ENCODE data around the gene QPCT.

Gene QPCT

DNA sequence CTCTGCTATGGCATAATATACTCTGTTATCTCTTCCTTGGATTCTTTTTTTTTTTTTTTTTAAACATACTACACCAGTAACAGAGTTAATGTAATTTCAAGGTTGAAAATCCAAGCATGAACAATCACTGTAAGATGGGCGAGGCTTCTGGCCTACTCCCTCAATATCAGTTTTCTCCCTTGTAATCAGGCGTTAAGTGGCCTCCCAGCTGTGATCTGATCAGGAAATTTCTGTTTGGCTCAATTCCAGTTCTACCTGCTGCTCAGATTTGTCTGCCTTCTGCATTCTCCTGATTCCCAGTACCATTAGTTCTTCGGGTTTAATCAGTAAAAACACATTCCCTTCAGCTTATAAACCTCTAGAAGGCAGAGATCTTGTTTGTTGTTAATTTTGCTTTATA is 38.4 kb upstream of the QPCT start:
- TF ChIP-seq ZFX (IDR thresholded peaks at IDR 0.05): no peak
- TF ChIP-seq, protein P1, sequence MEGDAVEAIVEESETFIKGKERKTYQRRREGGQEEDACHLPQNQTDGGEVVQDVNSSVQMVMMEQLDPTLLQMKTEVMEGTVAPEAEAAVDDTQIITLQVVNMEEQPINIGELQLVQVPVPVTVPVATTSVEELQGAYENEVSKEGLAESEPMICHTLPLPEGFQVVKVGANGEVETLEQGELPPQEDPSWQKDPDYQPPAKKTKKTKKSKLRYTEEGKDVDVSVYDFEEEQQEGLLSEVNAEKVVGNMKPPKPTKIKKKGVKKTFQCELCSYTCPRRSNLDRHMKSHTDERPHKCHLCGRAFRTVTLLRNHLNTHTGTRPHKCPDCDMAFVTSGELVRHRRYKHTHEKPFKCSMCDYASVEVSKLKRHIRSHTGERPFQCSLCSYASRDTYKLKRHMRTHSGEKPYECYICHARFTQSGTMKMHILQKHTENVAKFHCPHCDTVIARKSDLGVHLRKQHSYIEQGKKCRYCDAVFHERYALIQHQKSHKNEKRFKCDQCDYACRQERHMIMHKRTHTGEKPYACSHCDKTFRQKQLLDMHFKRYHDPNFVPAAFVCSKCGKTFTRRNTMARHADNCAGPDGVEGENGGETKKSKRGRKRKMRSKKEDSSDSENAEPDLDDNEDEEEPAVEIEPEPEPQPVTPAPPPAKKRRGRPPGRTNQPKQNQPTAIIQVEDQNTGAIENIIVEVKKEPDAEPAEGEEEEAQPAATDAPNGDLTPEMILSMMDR (conservative IDR thresholded peaks at IDR 0.05): no peak
- no peak overlapping the region for H3K27ac ChIP-seq

DNA sequence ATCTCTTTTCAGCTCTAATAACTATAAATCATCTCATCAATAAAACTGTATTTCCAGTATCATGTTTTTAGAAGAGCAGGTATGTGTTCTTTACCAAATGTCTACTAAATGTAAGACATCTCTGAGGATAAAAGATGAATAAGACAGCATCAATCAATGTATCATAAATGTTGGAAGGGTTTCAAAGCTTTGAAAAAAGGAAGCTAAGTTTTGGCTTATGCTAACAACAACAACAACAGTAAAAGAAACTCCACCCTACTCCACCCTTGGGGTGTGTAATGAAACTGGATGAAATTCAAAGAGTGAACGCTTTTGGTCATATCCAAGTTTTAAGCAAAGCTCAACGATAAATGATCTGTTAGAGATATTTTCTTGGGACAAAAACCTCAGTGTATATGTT is 36.9 kb upstream of the QPCT start:
- no peak overlapping the region for H3K27ac ChIP-seq
- TF ChIP-seq ZFX (IDR thresholded peaks at IDR 0.05): no peak
- TF ChIP-seq, protein P1 (conservative IDR thresholded peaks at IDR 0.05): no peak

DNA sequence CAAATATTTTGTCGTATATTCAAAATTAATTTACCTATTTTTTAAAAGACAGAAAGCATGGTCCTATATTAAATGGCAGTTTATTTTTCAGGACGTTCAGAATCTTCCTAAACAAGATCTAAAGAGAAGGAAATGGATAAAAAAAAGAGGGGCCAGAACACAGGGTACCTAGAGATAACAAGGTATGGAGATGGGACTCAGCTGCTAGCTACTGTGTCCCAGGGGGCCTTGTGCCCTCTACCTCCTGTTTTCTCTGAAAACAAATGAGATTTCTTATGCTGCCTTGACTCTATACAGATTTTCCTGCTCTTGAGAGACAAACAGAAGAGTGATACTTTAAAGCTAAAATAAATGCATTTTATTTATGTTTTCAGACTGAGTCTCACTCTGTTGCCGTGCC is 29.1 kb upstream of the QPCT start:
- TF ChIP-seq, protein P1 (conservative IDR thresholded peaks at IDR 0.05): no peak
- TF ChIP-seq ZFX (IDR thresholded peaks at IDR 0.05): no peak
- H3K27ac ChIP-seq: no peak overlapping the region

DNA sequence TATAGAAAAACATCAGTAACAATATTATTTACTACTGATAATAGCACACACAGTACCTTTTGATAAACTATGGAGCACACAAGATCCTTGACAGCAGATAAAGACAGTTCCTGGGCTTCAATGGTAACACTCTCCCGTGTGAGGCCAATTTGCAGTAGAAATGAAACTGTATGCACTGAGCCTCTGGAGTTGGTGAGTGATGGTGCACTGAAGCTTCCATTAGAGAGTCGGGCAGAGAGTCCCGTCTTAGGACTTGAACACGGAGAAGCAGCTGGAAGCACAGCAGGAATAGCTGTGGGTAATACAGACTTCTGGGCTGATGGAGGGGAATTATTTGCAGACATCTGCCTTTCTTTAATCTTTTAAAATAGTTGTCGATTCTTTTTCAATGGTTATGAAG is 28.2 kb upstream of the QPCT start:
- TF ChIP-seq, protein P1 (conservative IDR thresholded peaks at IDR 0.05): no peak
- TF ChIP-seq ZFX (IDR thresholded peaks at IDR 0.05): no peak

DNA sequence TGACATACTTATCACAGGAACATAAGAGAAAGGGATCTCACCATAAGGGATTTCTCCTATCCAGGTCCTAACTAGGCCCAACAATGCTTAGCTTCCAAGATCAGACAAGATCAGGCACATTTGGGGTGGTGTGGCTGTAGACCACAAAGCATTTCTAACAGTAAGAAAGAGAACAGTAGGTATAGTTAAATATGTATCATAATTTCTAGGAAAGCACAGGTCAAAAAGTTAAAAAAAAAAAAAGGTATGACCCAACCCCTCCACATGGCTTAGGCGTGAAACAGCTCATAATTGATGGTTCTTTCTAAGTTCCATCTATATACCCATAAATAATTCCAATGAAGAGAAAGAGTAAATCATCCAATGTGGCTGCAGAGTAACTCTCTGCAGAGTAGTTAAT is 26.7 kb upstream of the QPCT start:
- TF ChIP-seq, protein P1 (conservative IDR thresholded peaks at IDR 0.05): no peak
- no peak for TF ChIP-seq ZFX (IDR thresholded peaks at IDR 0.05)
- no peak overlapping the region for H3K27ac ChIP-seq

More for the DNA sequence above, 28.2 kb upstream of the QPCT start:
- H3K27ac ChIP-seq: no peak overlapping the region

DNA sequence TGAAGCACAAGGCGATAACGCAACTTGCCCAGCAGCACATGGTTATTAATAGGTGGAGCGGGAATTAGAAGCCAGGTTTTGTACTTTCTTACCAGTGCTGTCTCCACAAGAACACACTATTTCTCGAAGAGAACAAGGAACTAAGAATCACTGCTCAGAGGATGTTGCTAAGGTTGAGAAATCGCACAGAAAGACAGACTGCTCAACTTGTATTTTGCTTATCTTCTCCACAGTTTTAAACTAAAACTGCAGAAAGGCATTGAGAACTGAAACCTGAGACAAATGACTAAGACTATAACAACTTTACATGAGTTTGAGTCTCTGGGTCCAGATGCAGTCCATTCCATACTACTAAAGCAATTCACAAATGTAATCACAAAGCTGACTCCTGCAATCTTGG is 26.0 kb upstream of the QPCT start:
- TF ChIP-seq ZFX (IDR thresholded peaks at IDR 0.05): no peak
- TF ChIP-seq, protein P1 (conservative IDR thresholded peaks at IDR 0.05): no peak

DNA sequence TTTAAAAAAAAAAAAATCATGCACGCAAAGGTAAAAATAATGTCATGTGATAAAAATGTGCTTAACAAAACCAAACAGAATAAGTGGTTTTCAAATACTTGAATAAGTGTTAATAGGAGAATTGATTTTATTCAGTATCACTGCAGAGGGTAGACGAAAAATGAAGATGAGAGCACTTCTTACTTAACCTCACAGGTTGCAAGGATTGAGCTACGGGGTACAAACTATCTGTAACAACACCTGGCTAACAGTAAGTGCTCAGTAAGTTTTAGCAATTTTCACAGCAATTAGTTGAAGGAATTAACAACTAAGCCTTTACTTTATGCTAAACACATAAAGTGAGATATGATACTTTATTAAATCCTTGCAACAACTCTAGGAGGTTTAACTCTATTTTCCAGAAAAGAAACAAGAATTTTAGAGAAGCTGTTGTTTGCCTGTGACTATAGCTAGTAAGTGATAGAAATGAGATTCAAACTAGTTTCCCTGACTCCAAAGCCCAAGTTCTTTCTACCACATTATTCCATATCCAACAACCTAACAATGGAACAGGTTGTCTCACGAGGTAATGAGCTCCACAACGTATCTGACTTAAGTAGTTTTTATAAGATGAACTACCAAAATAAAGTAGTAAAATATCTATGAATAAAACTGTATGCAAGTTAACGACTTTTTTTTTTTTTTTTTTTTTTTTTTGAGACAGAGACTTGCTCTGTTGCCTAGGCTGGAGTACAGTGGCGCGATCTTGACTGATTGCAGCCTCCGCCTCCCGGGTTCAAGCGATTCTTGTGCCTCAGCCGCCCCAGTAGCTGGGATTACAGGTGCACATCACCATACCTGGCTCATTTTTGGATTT is 24.4 kb upstream of the QPCT start:
- TF ChIP-seq ZFX (IDR thresholded peaks at IDR 0.05): no peak
- TF ChIP-seq, protein P1 (conservative IDR thresholded peaks at IDR 0.05): no peak
- no peak overlapping the region for H3K27ac ChIP-seq

More for the DNA sequence above, 26.0 kb upstream of the QPCT start:
- no peak overlapping the region for H3K27ac ChIP-seq

Data from C4-2B (cell line).